Smooth muscle cell (in vitro differentiated cells): ENCODE measurements around the gene TRPM2. TPM values are rescaled to one million over a fixed set of nuclear protein-coding genes. Genes with fewer than 3 reads are reported as not detected.
"Not testable (repeated sequence)": the region's sequence is repeated elsewhere in the genome, so short reads cannot be mapped to it uniquely, and the experiment has no call there.

Experiments used
- DNase-seq: peaks from one replicate; lab custom pipeline; 2025; ENCODE audit not compliant: unreplicated experiment; lab: John Stamatoyannopoulos, UW
- H2AFZ ChIP-seq: fragments of 200-600 bp; sonication (generic); 2 replicates; pipeline ENCODE4 v1.6.0; 2016; ENCODE audit warnings: antibody characterized with exemption, low read depth, mild to moderate bottlenecking
- H3F3A ChIP-seq: fragments of 200-600 bp; sonication (generic); 2 replicates; pipeline ENCODE4 v1.6.0; 2017; ENCODE audit warnings: antibody characterized with exemption, low read depth
- H3K27ac ChIP-seq: fragments of 200-600 bp; sonication (generic); 2 replicates; pipeline ENCODE4 v1.5.1; 2016; ENCODE audit warnings: low read depth, mild to moderate bottlenecking
- H3K27me3 ChIP-seq: fragments of 200-600 bp; sonication (generic); 2 replicates; pipeline ENCODE4 v1.6.1; 2016; ENCODE audit warnings: low read depth, mild to moderate bottlenecking
- H3K36me3 ChIP-seq: fragments of 200-600 bp; sonication (generic); 2 replicates; pipeline ENCODE4 v1.5.1; 2016; ENCODE audit warnings: low read depth
- H3K4me1 ChIP-seq: fragments of 200-600 bp; sonication (generic); 2 replicates; pipeline ENCODE4 v1.5.1; 2016; ENCODE audit warnings: low read depth
- H3K4me2 ChIP-seq: fragments of 200-600 bp; sonication (generic); 2 replicates; pipeline ENCODE4 v1.6.0; 2016; ENCODE audit warnings: mild to moderate bottlenecking
- H3K4me3 ChIP-seq: fragments of 200-600 bp; sonication (generic); 2 replicates; pipeline ENCODE4 v1.5.1; 2016; ENCODE audit warnings: mild to moderate bottlenecking
- H3K79me2 ChIP-seq: fragments of 200-600 bp; sonication (generic); 2 replicates; pipeline ENCODE4 v1.6.0; 2016; ENCODE audit warnings: low read depth, mild to moderate bottlenecking
- H3K9ac ChIP-seq: fragments of 200-600 bp; sonication (generic); 2 replicates; pipeline ENCODE4 v1.6.0; 2016; ENCODE audit warnings: low read depth
- H3K9me3 ChIP-seq: fragments of 200-600 bp; sonication (generic); replicated peaks from 2 replicates; pipeline ENCODE4 v1.5.1; 2016; ENCODE audit warnings: low read depth
- H4K20me1 ChIP-seq: fragments of 200-600 bp; sonication (generic); 2 replicates; pipeline ENCODE4 v1.6.0; 2016; ENCODE audit warnings: low read depth
- CTCF ChIP-seq: fragments of 200-600 bp; sonication (generic); IDR thresholded peaks from 2 replicates; pipeline ENCODE4 v1.5.1; 2017; ENCODE audit warnings: borderline replicate concordance, mild to moderate bottlenecking, antibody characterized with exemption; ENCODE audit not compliant: insufficient read depth, poor library complexity, severe bottlenecking
- WGBS: methylation state at CpG from one replicate; pipeline ENCODE4 v1.1.7; 2016; ENCODE audit warnings: low lambda C conversion rate; 5-methylcytosine and 5-hydroxymethylcytosine counted together
- polyA plus RNA-seq: library from polyadenylated mRNA; unstranded; fragments of >200 nt; fragmentation: Nextera tagmentation; extraction: Ambion mirVana; gene quantifications from 2 replicates; pipeline ENCODE4 v1.2.1, GENCODE V29; 2016
- total RNA-seq: library from RNA; depleted of rRNA; stranded (reverse); fragments of >200 nt; gene quantifications from 2 replicates; pipeline ENCODE4 v1.2.3, GENCODE V29; 2014

TRPM2 gene
- total and polyA plus RNA-seq, 2 experiments from 2014 or later: 0.31 TPM; not detected in 1

GRCh38 chr21:44392185-44392584, 38.8 kb downstream of the TRPM2 start:
- DNase-seq: no peak
- H3K4me1 ChIP-seq: no peaks in the 10 kb centered on the region
- no peaks in the 10 kb centered on the region for H3K36me3 ChIP-seq
- H3K9me3 ChIP-seq: no peaks in the 10 kb centered on the region
- no peaks in the 10 kb centered on the region for H3K79me2 ChIP-seq
- WGBS: 92% methylated on average over 6 of the region's 6 CpGs
- no peak for TF ChIP-seq CTCF
- H3F3A ChIP-seq: no peaks in the 10 kb centered on the region
- no peak overlapping the region for H3K9ac ChIP-seq
- no peaks in the 10 kb centered on the region for H4K20me1 ChIP-seq
- no peak overlapping the region for H3K4me2 ChIP-seq
- no peaks in the 10 kb centered on the region for H3K27me3 ChIP-seq
- no peak overlapping the region for H3K27ac ChIP-seq
- H2AFZ ChIP-seq: no peak overlapping the region
- no peak overlapping the region for H3K4me3 ChIP-seq

- Histone ChIP-seq H2AFZ (no peak overlapping the region), H3K36me3 (no peaks in the 10 kb centered on the region), H3K4me2 (no peak overlapping the region), H3K4me3 (no peak overlapping the region), H4K20me1 (no peaks in the 10 kb centered on the region), H3F3A (no peaks in the 10 kb centered on the region), H3K4me1 (no peaks in the 10 kb centered on the region), H3K27ac (no peak overlapping the region), H3K27me3 (no peaks in the 10 kb centered on the region), H3K79me2 (no peaks in the 10 kb centered on the region), H3K9me3 (no peaks in the 10 kb centered on the region), H3K9ac (no peak overlapping the region)
- no peak for TF ChIP-seq CTCF
- WGBS: 70% methylated on average over 2 of the region's 2 CpGs
- no peak for DNase-seq
Measured at GRCh38 chr21:44392916-44393315, 39.5 kb downstream of the TRPM2 start.

GRCh38 chr21:44394733-44395132, 41.3 kb downstream of the TRPM2 start:
- 80% methylated on average over 5 of the region's 5 CpGs for whole genome bisulfite sequencing
- H3K9me3 ChIP-seq: no peaks in the 10 kb centered on the region
- no peak overlapping the region for H3K4me3 ChIP-seq
- H3K27me3 ChIP-seq: no peaks in the 10 kb centered on the region
- no peak for TF ChIP-seq CTCF
- no peak overlapping the region for H3K9ac ChIP-seq
- H3K27ac ChIP-seq: no peak overlapping the region
- H3F3A ChIP-seq: no peaks in the 10 kb centered on the region
- no peak overlapping the region for H2AFZ ChIP-seq
- H4K20me1 ChIP-seq: no peaks in the 10 kb centered on the region
- H3K4me2 ChIP-seq: no peak overlapping the region
- DNase-seq: no peak
- no peaks in the 10 kb centered on the region for H3K79me2 ChIP-seq
- H3K36me3 ChIP-seq: no peaks in the 10 kb centered on the region
- H3K4me1 ChIP-seq: no peaks in the 10 kb centered on the region

GRCh38 chr21:44395260-44395659, 41.8 kb downstream of the TRPM2 start:
- H3F3A ChIP-seq: no peaks in the 10 kb centered on the region
- no peak for TF ChIP-seq CTCF
- 89% methylated on average over 11 of the region's 11 CpGs for WGBS
- H4K20me1 ChIP-seq: no peaks in the 10 kb centered on the region
- no peaks in the 10 kb centered on the region for H3K79me2 ChIP-seq
- H3K36me3 ChIP-seq: no peaks in the 10 kb centered on the region
- no peak overlapping the region for H3K4me3 ChIP-seq
- no peak overlapping the region for H3K4me2 ChIP-seq
- H3K9me3 ChIP-seq: no peaks in the 10 kb centered on the region
- H3K27me3 ChIP-seq: no peaks in the 10 kb centered on the region
- no peak overlapping the region for H2AFZ ChIP-seq
- no peak for DNase-seq
- H3K27ac ChIP-seq: no peak overlapping the region
- H3K9ac ChIP-seq: no peak overlapping the region
- no peaks in the 10 kb centered on the region for H3K4me1 ChIP-seq

GRCh38 chr21:44396803-44397202, 43.4 kb downstream of the TRPM2 start:
- not testable (repeated sequence) for H3K9me3 ChIP-seq, DNase-seq, H3K27me3 ChIP-seq, H3K79me2 ChIP-seq, H3F3A ChIP-seq, H2AFZ ChIP-seq, H3K36me3 ChIP-seq, H4K20me1 ChIP-seq, H3K9ac ChIP-seq, H3K4me1 ChIP-seq, H3K4me3 ChIP-seq, H3K27ac ChIP-seq, H3K4me2 ChIP-seq
- WGBS: 96% methylated on average over 5 of the region's 6 CpGs
